GM10248 (cell line): ENCODE measurements around the gene IFNA16.
"Not testable (repeated sequence)": the region's sequence is repeated elsewhere in the genome, so short reads cannot be mapped to it uniquely, and the experiment has no call there.

Source experiments
- CTCF ChIA-PET: fragments of 300-600 bp; sonication (Branson Sonifier 250); formaldehyde crosslinking; extraction: SDS; loops from one replicate; lab custom pipeline; 2021; ENCODE audit warnings: antibody characterized with exemption; lab: Yijun Ruan, JAX
- POLR2A ChIA-PET: fragments of 350-650 bp; sonication (Branson Sonifier 250); formaldehyde crosslinking; extraction: SDS; loops from one replicate; lab custom pipeline; 2020; ENCODE audit warnings: antibody characterized with exemption; lab: Yijun Ruan, JAX
- DNase-seq: peaks from one replicate; pipeline ENCODE4 v3.0.0; 2012; ENCODE audit errors: extremely low spot score
- CTCF ChIP-seq: IDR thresholded peaks from 2 replicates; pipeline ENCODE4 v1.5.1; 2012; ENCODE audit warnings: mild to moderate bottlenecking, low read depth; ENCODE audit errors: extremely low read depth, missing control alignments, control extremely low read depth

The IFNA16 gene

GRCh38 chr9:21213411-21214326 is 3.4 kb downstream of the IFNA16 start:
- POLR2A ChIA-PET = not testable (repeated sequence)
- DNase-seq = peak; percentile 18
- CTCF ChIA-PET = interaction anchor here (0.6 to 1.7 kb wide), 12 partner anchors 15 to 581 kb away, joined by 3 to 6 read pairs (median 3); partner anchors contain the start of gene IFNA17
- peak; percentile 60 for TF ChIP-seq CTCF

GRCh38 chr9:21212160-21212559 is 5.0 kb downstream of the IFNA16 start:
- DNase-seq, POLR2A ChIA-PET: not testable (repeated sequence)
- CTCF ChIA-PET = interaction anchor here (1.2 to 1.7 kb wide), 3 partner anchors 117 to 576 kb away, joined by 3 to 6 read pairs (median 4); no protein-coding TSS in a partner anchor

- POLR2A ChIA-PET, DNase-seq: not testable (repeated sequence)
- CTCF ChIA-PET = interaction anchor here (1.7 to 2.6 kb wide), 2 partner anchors 16 to 577 kb away, joined by 7 to 9 read pairs; no protein-coding TSS in a partner anchor
These were observed 6.3 kb downstream of the IFNA16 start for GRCh38 chr9:21210782-21211181.

GRCh38 chr9:21210311-21210710 is 6.8 kb downstream of the IFNA16 start:
- TF ChIP-seq CTCF = no peak
- DNase-seq = no peak
- ChIA-PET POLR2A (no interaction called here), CTCF (interaction anchor here (0.9 to 2.6 kb wide), 3 partner anchors 15 to 578 kb away, joined by 3 to 9 read pairs (median 7); no protein-coding TSS in a partner anchor)

- DNase-seq, POLR2A ChIA-PET: not testable (repeated sequence)
- CTCF ChIA-PET = interaction anchor here (1.5 kb wide), 1 partner anchor 12 kb away, joined by 5 read pairs; no protein-coding TSS in a partner anchor
These were observed 10.1 kb downstream of the IFNA16 start, which contains the start of gene IFNA10 for GRCh38 chr9:21207043-21207442. TSS of gene IFNA10 (minus strand) at chr9:21207143. CDS start at chr9:21207097, 46 bp downstream.

- CTCF ChIA-PET = no interaction called here
- POLR2A ChIA-PET = no interaction called here
- no peak for DNase-seq
- TF ChIP-seq CTCF = no peak
These were observed 11.9 kb downstream of the IFNA16 start for GRCh38 chr9:21205204-21205603.

- CTCF ChIA-PET = interaction anchor here (1.0 kb wide), 1 partner anchor 587 kb away, joined by 3 read pairs; no protein-coding TSS in a partner anchor
- DNase-seq, POLR2A ChIA-PET: not testable (repeated sequence)
These were observed 15.0 kb downstream of the IFNA16 start, which contains the start of gene IFNA7 for GRCh38 chr9:21202105-21202504. TSS of gene IFNA7 (minus strand) at chr9:21202205. CDS start at chr9:21202165, 40 bp downstream.

- DNase-seq, POLR2A ChIA-PET: not testable (repeated sequence)
- peak; percentile 79 for TF ChIP-seq CTCF
- CTCF ChIA-PET = interaction anchor here (0.7 to 2.2 kb wide), 26 partner anchors 10 to 1017 kb away, joined by 3 to 31 read pairs (median 4); partner anchors contain the start of gene IFNA16
These were observed 22.0 kb downstream of the IFNA16 start for GRCh38 chr9:21194867-21195776.

GRCh38 chr9:21187487-21187886 is 29.6 kb downstream of the IFNA16 start, which contains the start of gene IFNA4:
TSS of gene IFNA4 (minus strand) at chr9:21187587. CDS start at chr9:21187531, 56 bp downstream.
- POLR2A ChIA-PET, DNase-seq, CTCF ChIA-PET: not testable (repeated sequence)
